ENCODE data around the gene LTBP1. TPM values are rescaled to one million over a fixed set of nuclear protein-coding genes. Genes with fewer than 3 reads are reported as not detected.

LTBP1 gene
- total RNA-seq, 1 donor from 2014 or later: 29.7 TPM

DNA sequence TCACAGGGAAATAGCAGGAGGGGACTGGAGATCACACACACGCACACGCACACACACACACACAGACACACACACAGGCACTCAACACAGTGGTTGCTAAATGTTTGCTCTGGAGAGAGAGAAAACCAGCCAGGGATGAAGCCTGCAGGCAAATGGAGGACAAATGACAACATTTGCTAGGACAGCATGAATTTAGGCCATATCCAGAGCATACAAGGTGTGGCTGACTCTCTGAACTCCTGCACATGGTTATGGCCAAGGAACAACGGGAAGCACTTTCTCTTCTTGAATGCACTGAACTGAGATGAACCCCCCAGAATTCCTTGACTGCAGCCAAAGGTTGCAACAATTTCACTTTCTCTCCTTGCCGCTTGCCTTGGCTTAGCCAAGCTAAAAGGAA, 299.7 kb downstream of the LTBP1 start:
- H3K4me1 Mint-ChIP-seq (ENCODE audit: low read depth, unreplicated experiment): peaks cover 10% of the 10 kb centered on the region
- no peak for FAIRE-seq
- H3K4me3 Mint-ChIP-seq (ENCODE audit: unreplicated experiment): no peak overlapping the region
- no peaks in the 10 kb centered on the region for H3K9me3 ChIP-seq (ENCODE audit: insufficient read depth, low read depth, low read length)
- H3K36me3 Mint-ChIP-seq (ENCODE audit: low read depth, unreplicated experiment): no peaks in the 10 kb centered on the region
- no peak for DNase-seq (ENCODE audit: low read depth)
- H3K27me3 ChIP-seq (ENCODE audit: insufficient read depth, low read length): no peaks in the 10 kb centered on the region
- H2AFZ ChIP-seq (ENCODE audit: low read depth, low read length): no peak overlapping the region
- peaks cover 1% of the 10 kb centered on the region for H3K79me2 ChIP-seq (ENCODE audit: insufficient read depth, low read length)
- H3K27me3 Mint-ChIP-seq (ENCODE audit: low read depth, unreplicated experiment): no peaks in the 10 kb centered on the region
- no peak overlapping the region for H3K4me3 ChIP-seq (ENCODE audit: insufficient read depth, low read depth, low read length)
- no peaks in the 10 kb centered on the region for H3K9me3 Mint-ChIP-seq (ENCODE audit: unreplicated experiment)
- H3K4me2 ChIP-seq (ENCODE audit: low read length): no peak overlapping the region
- no peaks in the 10 kb centered on the region for H4K20me1 ChIP-seq (ENCODE audit: insufficient read depth, low read length)
- peaks cover 13% of the 10 kb centered on the region for H3K36me3 ChIP-seq (ENCODE audit: insufficient read depth, low read length)
- TF ChIP-seq EZH2 (IDR thresholded peaks at IDR 0.05; ENCODE audit: insufficient read depth, low read length): no peak
- TF ChIP-seq, protein P1, sequence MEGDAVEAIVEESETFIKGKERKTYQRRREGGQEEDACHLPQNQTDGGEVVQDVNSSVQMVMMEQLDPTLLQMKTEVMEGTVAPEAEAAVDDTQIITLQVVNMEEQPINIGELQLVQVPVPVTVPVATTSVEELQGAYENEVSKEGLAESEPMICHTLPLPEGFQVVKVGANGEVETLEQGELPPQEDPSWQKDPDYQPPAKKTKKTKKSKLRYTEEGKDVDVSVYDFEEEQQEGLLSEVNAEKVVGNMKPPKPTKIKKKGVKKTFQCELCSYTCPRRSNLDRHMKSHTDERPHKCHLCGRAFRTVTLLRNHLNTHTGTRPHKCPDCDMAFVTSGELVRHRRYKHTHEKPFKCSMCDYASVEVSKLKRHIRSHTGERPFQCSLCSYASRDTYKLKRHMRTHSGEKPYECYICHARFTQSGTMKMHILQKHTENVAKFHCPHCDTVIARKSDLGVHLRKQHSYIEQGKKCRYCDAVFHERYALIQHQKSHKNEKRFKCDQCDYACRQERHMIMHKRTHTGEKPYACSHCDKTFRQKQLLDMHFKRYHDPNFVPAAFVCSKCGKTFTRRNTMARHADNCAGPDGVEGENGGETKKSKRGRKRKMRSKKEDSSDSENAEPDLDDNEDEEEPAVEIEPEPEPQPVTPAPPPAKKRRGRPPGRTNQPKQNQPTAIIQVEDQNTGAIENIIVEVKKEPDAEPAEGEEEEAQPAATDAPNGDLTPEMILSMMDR (IDR thresholded peaks at IDR 0.05; ENCODE audit: insufficient read depth, low read depth, low read length): no peak
- peaks cover 12% of the 10 kb centered on the region for H3K4me1 ChIP-seq (ENCODE audit: insufficient read depth, low read length)
- no peak overlapping the region for H3K9ac ChIP-seq (ENCODE audit: low read length)
- H3K27ac Mint-ChIP-seq (ENCODE audit: unreplicated experiment): no peak overlapping the region
- H3K27ac ChIP-seq (ENCODE audit: low read depth, low read length): no peak overlapping the region

DNA sequence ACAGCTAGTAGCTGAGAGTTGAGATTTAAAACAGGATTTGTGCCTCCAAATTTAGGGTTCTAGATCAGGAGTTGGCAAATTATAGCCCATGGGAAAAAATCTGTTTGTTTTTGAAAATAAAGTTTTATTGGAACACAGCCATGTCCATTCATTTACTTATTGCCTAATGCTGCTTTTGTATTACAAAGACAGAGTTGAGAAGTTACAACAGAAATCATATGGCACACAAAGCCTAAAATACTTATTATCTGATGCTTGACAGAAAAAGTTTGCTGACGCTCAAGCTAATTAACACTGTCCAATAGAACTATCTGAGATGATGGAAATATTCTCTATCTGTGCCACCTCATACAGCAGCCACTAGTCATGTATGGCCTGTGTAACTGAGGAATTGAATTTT, 300.6 kb downstream of the LTBP1 start:
- no peak for FAIRE-seq
- no peak for DNase-seq (ENCODE audit: low read depth)
- Mint-ChIP-seq H3K27ac (ENCODE audit: unreplicated experiment) (no peak overlapping the region), H3K36me3 (ENCODE audit: low read depth, unreplicated experiment) (no peaks in the 10 kb centered on the region), H3K4me3 (ENCODE audit: unreplicated experiment) (no peak overlapping the region), H3K9me3 (ENCODE audit: unreplicated experiment) (no peaks in the 10 kb centered on the region), H3K4me1 (ENCODE audit: low read depth, unreplicated experiment) (peaks cover 10% of the 10 kb centered on the region), H3K27me3 (ENCODE audit: low read depth, unreplicated experiment) (no peaks in the 10 kb centered on the region)
- H2AFZ ChIP-seq (ENCODE audit: low read depth, low read length): no peak overlapping the region
- H3K27ac ChIP-seq (ENCODE audit: low read depth, low read length): no peak overlapping the region
- no peaks in the 10 kb centered on the region for H3K9me3 ChIP-seq (ENCODE audit: insufficient read depth, low read depth, low read length)
- TF ChIP-seq, protein P1 (IDR thresholded peaks at IDR 0.05; ENCODE audit: insufficient read depth, low read depth, low read length): no peak
- no peak for TF ChIP-seq EZH2 (IDR thresholded peaks at IDR 0.05; ENCODE audit: insufficient read depth, low read length)
- no peak overlapping the region for H3K4me2 ChIP-seq (ENCODE audit: low read length)
- H3K4me3 ChIP-seq (ENCODE audit: insufficient read depth, low read depth, low read length): no peak overlapping the region
- no peaks in the 10 kb centered on the region for H4K20me1 ChIP-seq (ENCODE audit: insufficient read depth, low read length)
- peaks cover 19% of the 10 kb centered on the region for H3K36me3 ChIP-seq (ENCODE audit: insufficient read depth, low read length)
- no peak overlapping the region for H3K9ac ChIP-seq (ENCODE audit: low read length)
- no peaks in the 10 kb centered on the region for H3K27me3 ChIP-seq (ENCODE audit: insufficient read depth, low read length)
- H3K4me1 ChIP-seq (ENCODE audit: insufficient read depth, low read length): peaks cover 10% of the 10 kb centered on the region
- no peaks in the 10 kb centered on the region for H3K79me2 ChIP-seq (ENCODE audit: insufficient read depth, low read length)

DNA sequence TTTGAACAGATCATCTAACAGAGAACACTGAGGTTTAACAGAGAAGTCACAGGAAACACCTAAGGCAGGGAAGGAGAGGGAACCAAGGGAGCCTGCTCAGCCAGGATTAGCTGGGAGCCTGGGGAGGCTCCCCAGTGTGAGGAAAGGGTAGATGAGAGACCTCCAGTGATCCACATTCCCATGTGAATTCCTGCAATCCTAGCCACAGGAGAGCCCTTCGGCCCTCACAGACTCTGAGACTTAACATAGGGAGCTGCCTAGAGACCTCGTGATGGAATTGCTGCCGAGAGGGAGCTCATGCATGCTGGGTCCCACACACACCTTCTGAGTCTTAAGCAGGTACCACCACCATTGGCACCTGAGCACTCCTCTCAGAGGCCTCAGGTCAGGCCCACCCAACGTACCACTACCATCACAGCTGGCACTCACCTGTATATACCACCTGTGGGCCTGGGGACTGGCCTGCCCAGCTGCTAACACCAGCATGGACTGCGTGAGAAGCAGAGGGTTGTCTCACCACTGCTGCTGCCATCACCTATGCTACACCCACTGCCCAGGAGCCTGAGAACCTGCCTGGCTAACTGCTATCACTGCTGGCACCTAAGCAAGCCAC, 303.8 kb downstream of the LTBP1 start:
- H3K36me3 Mint-ChIP-seq (ENCODE audit: low read depth, unreplicated experiment): no peaks in the 10 kb centered on the region
- H3K9me3 ChIP-seq (ENCODE audit: insufficient read depth, low read depth, low read length): no peaks in the 10 kb centered on the region
- no peaks in the 10 kb centered on the region for H3K27me3 Mint-ChIP-seq (ENCODE audit: low read depth, unreplicated experiment)
- no peak for FAIRE-seq
- no peaks in the 10 kb centered on the region for H3K9me3 Mint-ChIP-seq (ENCODE audit: unreplicated experiment)
- H3K27me3 ChIP-seq (ENCODE audit: insufficient read depth, low read length): no peaks in the 10 kb centered on the region
- H2AFZ ChIP-seq (ENCODE audit: low read depth, low read length): no peak overlapping the region
- H3K27ac Mint-ChIP-seq (ENCODE audit: unreplicated experiment): no peak overlapping the region
- H3K4me3 Mint-ChIP-seq (ENCODE audit: unreplicated experiment): no peak overlapping the region
- H4K20me1 ChIP-seq (ENCODE audit: insufficient read depth, low read length): no peaks in the 10 kb centered on the region
- no peaks in the 10 kb centered on the region for H3K4me1 Mint-ChIP-seq (ENCODE audit: low read depth, unreplicated experiment)
- no peaks in the 10 kb centered on the region for H3K4me1 ChIP-seq (ENCODE audit: insufficient read depth, low read length)
- no peak overlapping the region for H3K4me3 ChIP-seq (ENCODE audit: insufficient read depth, low read depth, low read length)
- TF ChIP-seq EZH2 (IDR thresholded peaks at IDR 0.05; ENCODE audit: insufficient read depth, low read length): no peak
- TF ChIP-seq, protein P1 (IDR thresholded peaks at IDR 0.05; ENCODE audit: insufficient read depth, low read depth, low read length): no peak
- H3K4me2 ChIP-seq (ENCODE audit: low read length): no peak overlapping the region
- peaks cover 23% of the 10 kb centered on the region for H3K36me3 ChIP-seq (ENCODE audit: insufficient read depth, low read length)
- no peak overlapping the region for H3K9ac ChIP-seq (ENCODE audit: low read length)
- DNase-seq (ENCODE audit: low read depth): no peak
- H3K79me2 ChIP-seq (ENCODE audit: insufficient read depth, low read length): no peaks in the 10 kb centered on the region
- H3K27ac ChIP-seq (ENCODE audit: low read depth, low read length): no peak overlapping the region

Data from astrocyte (in vitro differentiated cells and primary cell).